Measurements from ENCODE around the gene KIF21B.

- no peak for TF ChIP-seq CTCF (IDR thresholded peaks at IDR 0.05)
- no peak for TF ChIP-seq EP300 (IDR thresholded peaks at IDR 0.05; ENCODE audit: low read depth)
- TF ChIP-seq POLR2A (IDR thresholded peaks at IDR 0.05), result no peak
Observed at GRCh38 chr1:201000391-201000790, 23.1 kb downstream of the KIF21B start.
